HG03558 (cell line): ENCODE results near the gene ZNF423.

Experiments
- ATAC-seq: cut with Tn5 transposase; IDR thresholded peaks from one replicate; pipeline ENCODE4 v1.9.1; 2021; ENCODE audit warnings: moderate number of reproducible peaks; ENCODE audit not compliant: unreplicated experiment; ENCODE audit errors: extremely low read depth

ZNF423 gene

DNA sequence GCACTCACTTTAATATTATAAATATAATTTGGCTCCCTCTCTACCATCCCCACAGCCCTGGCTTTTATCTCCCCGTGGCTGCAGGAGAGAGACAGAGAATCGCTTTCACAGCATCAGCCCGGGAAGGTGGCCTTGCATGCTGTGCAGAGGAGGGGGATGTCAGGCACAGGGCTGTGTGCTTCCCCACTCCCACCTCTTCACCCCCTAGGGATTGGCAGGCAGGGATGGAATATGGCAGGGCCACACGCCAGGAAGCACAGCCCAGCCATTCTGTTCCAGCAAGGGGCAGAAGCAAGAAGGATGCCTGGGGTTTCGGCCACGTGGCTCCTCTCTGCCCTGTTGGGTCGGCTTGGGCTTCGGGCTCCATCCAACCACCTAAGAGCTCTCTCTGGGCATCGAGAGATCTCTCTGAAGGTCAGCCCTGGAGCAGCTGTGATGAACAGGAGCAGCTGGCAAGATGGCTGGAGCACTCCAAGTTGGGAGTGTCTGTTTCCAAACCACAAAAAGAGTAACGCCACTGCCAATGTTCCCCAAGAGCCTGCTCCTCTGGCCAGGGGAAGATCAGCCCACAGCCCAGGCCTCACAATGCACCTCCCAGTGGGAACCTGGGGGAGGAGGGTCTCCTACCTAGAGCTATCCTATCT lies 259.1 kb downstream of the ZNF423 start:
- no peak for ATAC-seq

DNA sequence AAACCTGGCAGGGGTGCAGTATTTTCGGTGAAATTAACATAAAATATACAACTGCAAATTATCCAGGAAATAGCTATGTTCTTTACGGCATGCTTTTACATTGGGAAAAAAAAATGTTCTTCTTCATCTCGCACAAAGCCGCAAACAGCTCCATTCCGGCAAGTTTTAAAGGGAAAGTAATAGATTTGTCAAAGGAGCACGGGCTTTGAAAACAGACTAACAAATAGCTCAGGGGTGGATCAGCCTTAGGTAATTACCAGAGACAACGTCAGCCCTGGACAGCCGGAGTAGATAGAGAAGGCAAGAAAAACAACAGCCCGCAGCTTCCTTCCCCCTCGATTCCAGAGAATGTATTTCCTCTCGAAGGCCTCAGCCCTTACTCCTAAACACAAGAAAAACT lies 259.8 kb downstream of the ZNF423 start:
- no peak for ATAC-seq

DNA sequence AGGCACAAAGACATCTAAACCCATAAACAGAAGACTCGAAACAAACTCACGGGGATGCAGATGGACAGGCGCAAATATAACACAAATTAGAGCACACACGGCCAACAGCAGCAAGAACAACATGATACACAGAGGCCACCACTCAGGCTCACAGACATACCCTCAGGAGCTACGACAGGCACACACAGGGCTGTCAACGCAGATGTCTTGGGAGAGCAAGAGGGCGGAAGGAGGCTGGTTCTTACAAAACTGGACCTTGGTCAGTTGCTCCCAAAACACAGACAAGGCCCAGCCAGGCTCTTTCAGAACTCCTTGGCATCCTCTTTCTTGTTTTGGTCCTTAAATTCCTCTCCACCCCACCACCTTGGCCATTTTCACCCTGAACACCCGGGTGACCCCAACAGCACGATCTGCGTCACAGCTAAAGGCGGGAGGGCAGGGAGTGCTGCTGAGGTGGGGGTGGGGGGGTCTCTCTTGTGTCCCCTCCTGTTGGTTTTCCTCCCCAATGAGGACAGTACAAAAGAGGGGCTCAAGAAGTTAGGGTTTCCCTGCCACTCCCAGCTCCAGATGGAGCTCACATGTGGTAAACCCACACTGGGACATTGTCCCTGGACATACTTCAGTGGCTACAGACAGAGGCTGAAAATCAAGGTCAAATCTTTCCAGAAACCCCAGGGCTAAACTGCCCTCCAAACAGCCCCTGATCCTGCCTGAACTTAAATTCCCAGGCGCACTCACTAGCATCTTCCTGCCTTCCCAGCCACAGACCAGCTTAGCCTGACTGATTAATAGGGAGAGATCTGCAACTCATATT lies 261.0 kb downstream of the ZNF423 start:
- ATAC-seq, result no peak

DNA sequence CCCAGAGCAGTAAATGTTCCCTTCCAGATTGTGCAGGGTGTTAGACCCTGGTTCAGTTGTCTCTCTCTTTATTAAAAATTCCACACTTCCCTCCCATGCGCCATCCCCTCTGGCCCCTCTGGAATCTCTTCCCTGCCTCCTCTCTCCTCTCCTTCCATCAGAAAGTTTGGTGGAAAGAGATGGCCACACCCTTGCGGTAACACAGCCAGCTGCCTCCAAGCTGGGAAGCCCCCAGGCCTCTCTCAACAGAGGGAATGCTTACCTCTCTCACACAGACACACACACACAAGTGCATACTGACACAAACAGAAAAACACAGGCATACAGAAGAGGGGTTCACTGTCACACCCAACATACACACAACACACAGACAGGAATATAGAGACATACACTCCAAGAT lies 261.8 kb downstream of the ZNF423 start:
- ATAC-seq, result no peak

DNA sequence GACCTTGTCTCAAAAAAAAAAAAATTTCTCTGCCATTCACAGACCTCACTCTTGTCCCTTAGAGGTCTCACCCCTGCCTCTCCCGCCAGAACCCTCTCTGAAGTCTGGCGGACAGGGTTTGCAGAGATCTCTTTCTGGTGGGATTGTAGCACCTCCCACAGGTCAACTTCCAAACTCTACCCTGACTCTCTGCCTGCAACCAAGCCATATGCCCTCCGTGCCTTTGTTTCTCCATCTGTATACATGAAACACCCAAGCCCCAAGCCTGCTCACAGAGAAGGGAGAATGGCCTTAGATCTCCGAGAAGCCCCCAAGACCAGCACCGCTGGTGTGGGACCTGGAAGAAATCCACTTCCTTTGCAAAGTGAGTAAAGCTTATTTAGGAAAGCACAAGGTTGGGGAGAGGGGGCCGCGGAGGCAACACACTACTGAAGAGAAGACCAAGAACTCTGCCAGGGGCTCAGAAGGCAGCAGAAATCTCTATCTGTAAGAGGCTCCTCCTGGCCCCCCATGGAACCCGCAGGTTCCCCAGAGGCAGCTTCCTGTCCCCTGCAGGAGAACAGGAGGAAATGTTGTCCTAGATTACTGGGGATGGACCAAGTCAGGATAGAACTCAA lies 262.4 kb downstream of the ZNF423 start:
- no peak for ATAC-seq

DNA sequence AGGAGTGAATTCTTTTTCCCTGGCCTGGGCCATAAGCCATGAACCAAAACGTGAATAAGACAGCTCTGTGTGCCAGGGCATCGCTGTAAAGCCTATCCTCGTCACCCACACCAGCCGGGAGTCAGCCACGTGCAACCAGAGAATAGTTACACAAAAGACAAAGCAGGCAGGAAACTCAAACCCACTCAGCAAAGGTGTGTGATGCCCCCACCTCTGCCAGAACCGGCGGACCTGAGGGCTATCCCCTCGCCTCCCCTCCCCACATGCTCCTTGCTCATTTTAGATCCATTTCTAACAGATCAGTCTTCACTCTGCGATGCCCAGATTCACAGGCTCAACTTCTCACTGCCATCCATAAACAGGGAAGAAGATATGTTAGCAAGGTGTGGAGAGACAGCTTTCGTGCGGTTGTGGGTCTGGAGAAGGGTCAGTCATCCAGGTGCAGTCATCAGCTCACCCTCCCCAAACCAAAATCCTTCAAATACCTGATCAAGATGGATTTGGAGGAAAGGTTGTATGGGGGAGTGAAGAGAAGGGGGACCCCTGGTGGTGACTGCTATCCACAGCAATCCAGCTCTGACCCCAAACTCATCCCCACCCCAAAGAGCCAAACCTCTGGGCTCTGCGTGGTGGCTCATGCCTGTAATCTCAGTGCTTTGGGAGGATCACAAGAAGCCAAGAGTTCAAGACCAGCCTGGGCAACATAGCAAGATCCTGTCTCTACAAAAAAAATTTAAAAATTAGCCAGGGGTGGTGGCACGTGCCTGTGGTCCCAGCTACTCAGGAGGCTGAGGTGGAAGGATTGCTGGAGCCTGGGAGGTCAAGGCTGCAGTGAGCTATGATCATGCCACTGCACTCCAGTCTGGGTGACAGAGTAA lies 263.1 kb downstream of the ZNF423 start:
- no peak for ATAC-seq

DNA sequence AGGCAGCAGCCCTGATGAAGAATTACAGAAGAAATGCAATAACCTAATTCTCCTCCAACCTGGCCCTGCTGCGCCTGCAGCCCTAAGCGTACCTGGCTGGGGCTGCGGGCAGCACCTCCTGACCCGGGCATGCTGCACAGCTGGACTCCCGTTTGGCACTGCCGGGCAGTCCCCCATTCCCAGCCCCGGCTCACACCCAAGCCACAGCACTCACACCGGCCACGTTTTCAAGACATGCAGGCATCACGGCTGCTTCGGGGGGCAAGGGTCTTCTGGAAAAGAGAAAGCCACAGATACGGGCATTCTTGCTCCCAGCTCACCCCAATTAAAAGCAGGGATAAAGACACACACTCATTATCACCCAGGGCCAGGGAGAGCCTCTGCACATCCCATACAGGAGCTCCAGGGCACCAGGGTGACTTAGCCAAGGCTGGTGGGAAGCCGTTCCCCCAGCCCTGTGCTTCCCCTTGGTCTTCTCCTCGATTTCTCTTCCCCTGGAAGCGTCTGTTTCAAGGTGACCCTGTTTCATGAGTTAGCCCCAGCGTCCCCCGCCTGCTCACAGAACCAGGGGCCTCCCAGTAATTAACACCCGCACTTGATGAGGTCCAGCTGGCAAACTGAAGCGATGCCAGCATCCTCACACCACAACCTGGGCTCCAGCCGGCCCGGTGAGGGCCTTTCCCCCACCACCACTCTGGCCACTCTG lies 265.6 kb downstream of the ZNF423 start:
- ATAC-seq, result no peak

DNA sequence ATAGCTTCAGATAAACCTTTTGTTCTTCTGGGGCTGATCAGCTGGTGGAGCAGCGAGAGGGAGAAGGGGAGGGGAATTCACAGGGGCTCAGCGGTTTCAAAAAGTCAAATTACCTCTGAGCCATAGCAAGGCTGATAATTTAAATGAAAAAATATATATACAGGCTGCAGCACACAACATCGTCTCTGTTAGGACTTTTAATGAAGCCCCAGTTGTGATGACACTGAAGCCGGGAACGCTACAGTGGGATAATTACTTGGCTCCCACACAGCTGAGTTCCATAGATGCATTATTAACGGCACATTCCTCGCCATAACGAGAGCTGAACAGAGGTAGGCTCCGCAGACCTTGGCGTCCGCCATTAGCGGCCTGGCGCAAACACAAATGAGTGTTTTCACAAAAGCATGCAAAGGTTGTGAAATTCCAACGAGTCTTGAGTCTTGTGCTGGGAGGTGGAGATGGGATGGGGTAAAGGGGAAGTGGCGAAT lies 266.3 kb downstream of the ZNF423 start:
- no peak for ATAC-seq

DNA sequence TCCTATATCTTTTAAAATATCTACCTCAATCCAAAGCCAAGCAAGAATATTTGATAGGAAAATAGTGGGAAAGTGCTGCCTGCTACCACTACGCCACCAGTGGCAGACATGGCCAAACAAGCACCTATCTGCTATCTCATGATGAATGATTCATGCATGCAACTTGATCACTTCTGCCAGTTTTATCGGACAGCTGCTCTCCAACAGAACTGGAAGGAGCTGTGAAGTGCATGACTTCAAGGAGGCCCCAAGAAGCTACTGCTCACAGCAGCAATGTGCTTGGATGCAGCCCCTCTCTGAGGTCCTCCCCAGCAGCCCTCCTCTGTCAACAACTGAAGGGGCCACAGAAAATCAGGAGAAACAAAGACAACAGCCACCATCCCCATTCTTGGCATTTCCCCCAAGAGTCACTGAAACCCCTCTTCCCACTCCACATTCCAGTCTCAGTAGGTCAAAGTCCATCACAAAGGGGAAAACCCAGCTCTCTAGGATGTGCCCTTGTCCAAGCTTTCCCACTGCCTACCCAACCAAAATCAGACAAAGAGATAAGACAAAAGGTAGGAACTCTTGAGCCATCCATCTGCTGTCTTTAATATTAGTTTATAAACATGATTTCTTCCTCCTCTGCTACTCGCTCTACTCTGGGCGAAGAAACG lies 267.1 kb downstream of the ZNF423 start:
- ATAC-seq, result no peak

DNA sequence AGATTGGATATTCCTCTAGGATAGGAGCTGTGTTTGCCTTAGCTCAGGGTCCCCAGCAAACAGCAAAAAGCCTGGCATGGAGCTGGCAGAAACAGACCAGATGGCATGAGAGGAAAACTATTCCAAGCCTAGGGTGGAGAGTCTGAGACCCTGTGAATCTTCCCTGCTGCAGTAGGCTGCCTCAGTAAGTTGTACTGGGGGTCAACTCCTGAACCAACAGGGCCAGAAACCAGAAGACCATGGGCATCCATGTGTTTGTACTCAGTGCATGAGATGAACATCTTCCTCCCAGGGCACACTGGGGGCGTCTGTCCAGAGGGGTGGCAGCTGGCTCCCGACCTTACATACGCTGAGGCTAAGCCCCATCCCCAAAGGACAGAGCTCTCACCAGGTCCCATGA lies 267.9 kb downstream of the ZNF423 start:
- ATAC-seq, result no peak

DNA sequence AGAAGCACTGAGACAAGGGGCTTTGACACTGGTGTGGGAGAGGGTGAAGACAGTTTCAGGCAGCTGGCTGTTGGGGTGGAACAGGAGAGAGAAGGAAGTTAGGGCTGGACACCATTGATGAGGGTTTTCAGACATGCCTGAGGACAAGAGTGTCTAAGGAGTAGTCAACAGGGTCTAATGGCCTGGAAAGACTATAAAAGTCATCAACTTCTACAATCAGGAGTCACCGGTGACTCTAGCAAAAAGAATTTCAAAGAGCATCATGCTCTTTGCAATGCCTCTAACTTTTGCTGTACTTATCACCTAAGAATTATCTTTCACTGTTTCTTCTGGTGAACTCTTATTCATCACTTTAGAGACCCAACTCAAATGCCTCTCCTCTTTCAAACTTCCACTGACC lies 268.4 kb downstream of the ZNF423 start:
- ATAC-seq, result no peak

DNA sequence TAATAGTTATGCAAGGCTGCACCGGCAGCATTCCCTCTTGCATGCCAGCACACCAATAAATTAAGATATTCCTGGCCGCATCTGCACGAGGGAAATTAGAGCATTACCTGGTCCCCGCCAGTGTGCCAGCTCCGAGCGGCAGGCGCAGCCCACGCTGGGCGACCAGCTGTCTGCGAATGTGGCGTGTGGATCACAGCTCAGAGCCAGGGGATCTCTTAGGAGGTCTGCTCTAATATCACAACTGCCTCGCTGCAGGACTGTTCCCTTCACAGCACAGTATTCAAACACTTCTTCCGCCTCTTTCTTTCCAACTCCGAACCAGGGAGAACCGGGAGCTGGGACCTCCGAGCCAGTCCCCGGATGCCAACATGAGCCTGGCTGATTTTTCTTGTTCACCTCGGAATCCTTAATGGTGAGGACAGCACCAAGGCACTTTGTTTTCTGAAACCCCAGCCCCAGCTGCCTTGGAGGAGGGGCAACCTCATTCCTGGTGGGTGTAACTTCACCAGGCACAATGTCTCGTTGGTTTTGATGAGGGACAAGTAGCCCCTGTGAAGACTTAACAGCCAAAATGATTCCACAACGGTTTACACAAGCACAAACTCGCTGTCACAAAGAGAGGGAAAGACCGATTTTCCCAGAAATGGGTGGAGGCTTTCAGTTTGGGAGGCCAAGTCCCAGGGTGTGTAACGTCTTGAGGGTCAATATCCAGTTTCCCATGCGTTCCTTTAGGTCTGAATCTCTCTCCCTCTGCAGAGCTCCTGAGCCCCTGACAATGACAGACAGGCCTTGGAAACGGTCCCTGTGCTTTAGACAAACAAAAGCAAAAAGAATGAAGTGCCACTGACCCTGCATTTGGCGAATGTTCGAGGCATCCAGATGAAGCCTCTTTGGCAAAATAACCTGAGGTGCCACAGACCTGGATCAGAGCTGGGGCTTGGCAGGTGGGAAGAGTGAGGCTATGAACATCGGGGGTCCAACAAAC lies 269.2 kb downstream of the ZNF423 start:
- ATAC-seq, result no peak

DNA sequence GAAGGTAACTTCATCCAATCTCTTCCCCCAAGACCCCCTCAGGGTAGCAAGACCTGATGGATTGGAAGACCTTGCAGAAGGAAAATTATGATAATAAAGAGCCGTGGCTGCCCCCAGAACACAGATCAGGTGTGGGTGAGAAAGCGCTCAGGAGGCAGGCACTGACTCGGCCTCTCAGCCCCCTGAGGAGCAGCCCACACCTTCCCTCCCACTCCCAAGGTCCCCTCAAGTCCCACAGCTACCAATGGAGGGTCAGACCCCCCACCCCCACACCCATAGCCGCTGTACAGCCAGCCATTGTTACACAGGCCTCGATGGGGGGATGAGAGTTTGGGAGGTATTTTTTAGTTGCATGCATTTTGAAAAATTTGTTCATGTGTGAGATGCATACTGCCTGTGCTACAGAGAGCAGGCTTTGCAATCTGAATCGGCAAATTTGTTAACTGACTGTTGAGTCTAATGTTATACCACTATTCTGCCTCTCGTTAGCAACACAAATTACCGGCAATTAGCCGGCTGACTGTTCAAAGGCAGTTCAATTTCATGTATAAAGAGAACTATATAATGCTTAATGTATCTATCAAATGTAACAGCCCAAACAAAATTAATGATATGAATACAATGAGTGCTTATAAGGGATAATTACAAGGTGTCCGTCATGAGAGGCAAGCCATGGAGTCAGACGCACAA lies 270.6 kb downstream of the ZNF423 start:
- ATAC-seq, result no peak

DNA sequence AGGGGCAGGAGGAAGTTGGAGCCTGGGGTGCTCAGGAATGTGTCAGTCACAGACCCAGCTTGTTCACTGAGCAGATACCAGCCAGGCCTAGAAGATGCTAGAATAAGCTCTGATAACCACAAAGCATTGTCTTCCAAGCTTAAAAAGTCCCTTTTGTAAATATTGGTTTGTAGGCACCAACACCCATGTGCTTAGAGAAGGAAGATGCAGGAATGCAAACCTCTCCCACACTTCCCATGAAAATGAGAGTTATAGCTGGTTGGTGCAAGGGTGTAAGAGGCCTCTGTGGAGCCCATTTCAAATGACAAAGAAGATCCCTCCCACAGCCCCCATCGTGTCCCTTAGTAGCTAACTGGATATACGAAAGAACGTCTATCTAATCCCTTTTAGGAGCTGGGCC lies 272.0 kb downstream of the ZNF423 start:
- ATAC-seq, result no peak

DNA sequence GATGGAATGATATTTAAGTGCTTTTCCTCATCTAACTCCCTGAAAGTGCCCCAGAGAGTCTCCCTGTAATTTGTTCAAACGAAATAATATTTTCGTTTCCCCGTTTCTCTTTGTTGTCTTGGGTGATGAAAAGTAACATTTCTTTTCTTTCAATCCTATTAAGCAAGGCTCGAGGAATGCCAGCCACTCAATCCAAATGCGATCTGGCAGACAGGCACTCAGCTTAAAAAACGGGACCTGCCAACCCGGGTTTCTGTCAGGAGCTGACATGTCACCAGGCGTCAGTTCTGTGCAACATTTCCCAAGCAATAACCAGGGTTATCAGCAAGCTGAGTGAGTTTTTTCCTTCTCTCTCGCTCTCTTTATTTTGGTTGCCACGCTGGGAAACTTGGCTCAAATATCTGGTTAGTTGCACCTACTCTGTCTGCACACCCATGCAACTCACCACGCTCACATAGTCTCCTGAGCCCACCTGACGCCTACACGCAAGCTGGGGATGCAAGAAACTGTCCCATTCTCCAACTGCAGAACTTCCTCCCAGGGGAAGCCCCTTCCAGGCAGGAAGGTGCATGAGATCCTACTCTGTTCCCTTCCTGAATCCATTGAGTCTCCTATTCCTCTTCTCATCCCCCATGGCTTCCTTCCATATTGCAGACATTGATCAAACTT lies 274.1 kb downstream of the ZNF423 start:
- no peak for ATAC-seq

DNA sequence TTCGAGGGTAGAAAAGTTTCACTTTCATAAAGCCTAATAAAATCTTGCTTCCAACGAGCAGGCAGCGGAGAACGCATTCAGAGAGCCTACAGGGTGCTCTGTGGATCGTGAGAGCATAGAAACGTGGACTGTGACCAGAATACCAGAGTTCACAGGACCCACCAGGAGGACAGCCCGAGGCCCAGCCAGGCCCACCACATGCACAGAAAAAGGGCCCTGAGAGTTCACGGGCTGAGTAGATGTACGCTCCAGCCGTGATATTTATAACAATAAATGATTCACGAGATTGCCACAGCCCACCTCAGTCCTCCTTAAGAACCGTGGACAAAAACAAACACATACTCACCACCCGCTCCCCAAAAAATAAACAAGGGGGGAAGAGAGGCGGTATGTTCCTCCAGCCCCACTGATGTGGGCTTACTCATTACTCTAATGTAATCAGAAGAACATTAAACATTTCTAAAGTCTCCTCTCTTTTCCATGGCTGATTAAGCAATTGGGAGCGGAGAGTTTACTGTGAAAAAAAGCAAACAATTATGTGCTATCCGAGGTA lies 275.1 kb downstream of the ZNF423 start:
- no peak for ATAC-seq
